Measurements from ENCODE around the gene SLC1A2.

SLC1A2 gene

DNA sequence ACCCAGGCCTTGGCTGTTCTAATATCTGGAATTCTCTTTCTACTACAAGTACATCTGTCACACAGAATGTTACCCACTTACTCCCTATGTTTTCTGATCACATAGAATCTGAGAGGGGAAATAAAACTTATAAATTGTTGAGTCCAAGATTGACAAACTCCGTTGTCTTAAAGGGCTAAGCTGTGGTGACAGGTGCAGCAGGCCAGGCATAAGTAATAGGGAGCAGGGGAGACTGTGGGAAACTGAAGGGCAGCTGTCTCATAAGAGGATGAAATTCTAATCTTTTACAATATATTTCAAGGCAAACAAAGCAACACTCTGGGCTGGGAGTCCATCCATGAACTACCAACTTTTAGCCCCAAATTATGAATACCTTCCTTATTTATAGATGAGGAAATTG, 133.9 kb downstream of the SLC1A2 start:
- no peaks in the 10 kb centered on the region for H3K36me3 ChIP-seq (ENCODE audit: insufficient read depth, low read length)
- no peaks in the 10 kb centered on the region for H3F3A ChIP-seq (ENCODE audit: low read depth)
- H3K4me2 ChIP-seq (ENCODE audit: low read depth, low read length, poor library complexity, severe bottlenecking) = no peak overlapping the region
- no peak overlapping the region for H2AFZ ChIP-seq (ENCODE audit: low read length)
- H3K4me3 ChIP-seq (ENCODE audit: low read length, poor library complexity, severe bottlenecking) = no peak overlapping the region
- peaks cover 12% of the 10 kb centered on the region for H3K4me1 ChIP-seq (ENCODE audit: insufficient read depth, low read length, poor library complexity, severe bottlenecking)
- no peaks in the 10 kb centered on the region for H3K9me3 ChIP-seq (ENCODE audit: insufficient read depth, low read depth, low read length)
- H4K20me1 ChIP-seq (ENCODE audit: insufficient read depth, low read length, poor library complexity, severe bottlenecking) = no peaks in the 10 kb centered on the region
- TF ChIP-seq EZH2phosphoT487 (IDR thresholded peaks at IDR 0.05; ENCODE audit: borderline replicate concordance) = no peak
- TF ChIP-seq, protein P1, sequence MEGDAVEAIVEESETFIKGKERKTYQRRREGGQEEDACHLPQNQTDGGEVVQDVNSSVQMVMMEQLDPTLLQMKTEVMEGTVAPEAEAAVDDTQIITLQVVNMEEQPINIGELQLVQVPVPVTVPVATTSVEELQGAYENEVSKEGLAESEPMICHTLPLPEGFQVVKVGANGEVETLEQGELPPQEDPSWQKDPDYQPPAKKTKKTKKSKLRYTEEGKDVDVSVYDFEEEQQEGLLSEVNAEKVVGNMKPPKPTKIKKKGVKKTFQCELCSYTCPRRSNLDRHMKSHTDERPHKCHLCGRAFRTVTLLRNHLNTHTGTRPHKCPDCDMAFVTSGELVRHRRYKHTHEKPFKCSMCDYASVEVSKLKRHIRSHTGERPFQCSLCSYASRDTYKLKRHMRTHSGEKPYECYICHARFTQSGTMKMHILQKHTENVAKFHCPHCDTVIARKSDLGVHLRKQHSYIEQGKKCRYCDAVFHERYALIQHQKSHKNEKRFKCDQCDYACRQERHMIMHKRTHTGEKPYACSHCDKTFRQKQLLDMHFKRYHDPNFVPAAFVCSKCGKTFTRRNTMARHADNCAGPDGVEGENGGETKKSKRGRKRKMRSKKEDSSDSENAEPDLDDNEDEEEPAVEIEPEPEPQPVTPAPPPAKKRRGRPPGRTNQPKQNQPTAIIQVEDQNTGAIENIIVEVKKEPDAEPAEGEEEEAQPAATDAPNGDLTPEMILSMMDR (conservative IDR thresholded peaks at IDR 0.05; ENCODE audit: low read length) = no peak
- H3K27me3 ChIP-seq (ENCODE audit: insufficient read depth, low read length, poor library complexity, severe bottlenecking) = no peaks in the 10 kb centered on the region
- no peaks in the 10 kb centered on the region for H3K79me2 ChIP-seq (ENCODE audit: insufficient read depth, low read length)
- no peak overlapping the region for H3K9ac ChIP-seq (ENCODE audit: low read depth, low read length, poor library complexity, severe bottlenecking)
- no peaks in the 10 kb centered on the region for H3K9me2 ChIP-seq (replicated peaks; ENCODE audit: low read depth, low read length)

DNA sequence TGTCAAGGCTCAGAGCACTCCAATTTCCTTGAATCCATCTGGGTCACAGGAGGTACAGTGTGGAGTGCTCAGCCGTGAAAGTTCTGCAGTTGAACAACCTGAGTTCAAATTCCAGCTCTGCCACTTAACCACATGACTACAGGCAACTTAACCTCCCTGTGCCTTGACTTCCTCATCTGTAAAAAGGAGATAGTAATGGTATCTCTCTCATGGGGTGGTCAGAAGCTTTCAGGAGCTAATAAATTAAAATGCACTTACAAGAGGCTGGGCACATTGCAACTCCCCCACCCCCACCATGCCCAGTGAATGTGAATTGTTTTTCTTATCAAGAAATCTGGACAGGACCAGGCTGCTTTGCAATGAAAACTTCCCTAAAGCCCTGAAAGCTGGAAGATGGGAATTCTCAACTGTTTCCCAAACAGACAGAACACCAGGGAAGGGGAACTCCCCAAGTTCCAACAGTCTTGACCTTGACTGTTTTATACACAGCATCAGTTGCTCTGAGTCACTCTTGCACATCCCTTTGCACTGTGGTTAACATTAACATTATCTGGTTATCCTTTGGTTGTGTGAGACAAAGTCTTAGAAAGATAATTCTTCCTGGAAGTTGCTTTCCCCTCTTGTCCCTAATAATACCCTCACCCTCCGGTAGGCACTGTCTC, 137.0 kb downstream of the SLC1A2 start:
- Histone ChIP-seq H3K36me3 (ENCODE audit: insufficient read depth, low read length) (no peaks in the 10 kb centered on the region), H3K4me1 (ENCODE audit: insufficient read depth, low read length, poor library complexity, severe bottlenecking) (no peaks in the 10 kb centered on the region), H3K79me2 (ENCODE audit: insufficient read depth, low read length) (no peaks in the 10 kb centered on the region), H2AFZ (ENCODE audit: low read length) (no peak overlapping the region), H3K9ac (ENCODE audit: low read depth, low read length, poor library complexity, severe bottlenecking) (no peak overlapping the region), H3K4me2 (ENCODE audit: low read depth, low read length, poor library complexity, severe bottlenecking) (no peak overlapping the region), H4K20me1 (ENCODE audit: insufficient read depth, low read length, poor library complexity, severe bottlenecking) (no peaks in the 10 kb centered on the region), H3F3A (ENCODE audit: low read depth) (no peaks in the 10 kb centered on the region), H3K9me3 (ENCODE audit: insufficient read depth, low read depth, low read length) (no peaks in the 10 kb centered on the region), H3K9me2 (replicated peaks; ENCODE audit: low read depth, low read length) (no peaks in the 10 kb centered on the region), H3K27me3 (ENCODE audit: insufficient read depth, low read length, poor library complexity, severe bottlenecking) (no peaks in the 10 kb centered on the region), H3K4me3 (ENCODE audit: low read length, poor library complexity, severe bottlenecking) (no peak overlapping the region)
- TF ChIP-seq EZH2phosphoT487 (IDR thresholded peaks at IDR 0.05; ENCODE audit: borderline replicate concordance) = no peak
- TF ChIP-seq, protein P1 (conservative IDR thresholded peaks at IDR 0.05; ENCODE audit: low read length) = no peak

DNA sequence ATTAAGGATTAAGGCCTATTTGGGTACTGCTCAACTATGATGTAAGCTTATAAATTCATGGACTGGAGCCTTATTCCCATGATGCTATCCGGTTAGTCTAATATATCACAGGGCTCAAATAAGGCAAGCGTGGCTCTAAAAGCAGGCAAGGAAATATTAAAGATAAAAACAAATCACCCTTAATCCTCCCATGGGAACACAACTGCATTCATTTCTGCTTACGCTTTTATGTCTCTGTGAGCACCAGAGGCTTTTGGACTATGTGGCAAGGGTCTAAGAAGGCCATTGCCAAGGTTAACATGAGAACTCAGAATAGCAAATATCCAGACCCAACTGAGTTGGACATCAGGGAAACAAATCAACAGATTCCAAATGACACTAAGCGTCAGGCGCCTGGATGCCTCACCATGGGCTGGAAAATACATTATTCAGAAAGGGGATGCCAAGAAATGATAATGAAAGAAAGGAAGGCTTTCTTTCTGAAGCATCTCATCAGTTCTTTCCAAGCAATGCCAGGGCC, 138.1 kb downstream of the SLC1A2 start:
- Histone ChIP-seq H3K9me3 (ENCODE audit: insufficient read depth, low read depth, low read length) (no peaks in the 10 kb centered on the region), H3K4me3 (ENCODE audit: low read length, poor library complexity, severe bottlenecking) (no peak overlapping the region), H3K9me2 (replicated peaks; ENCODE audit: low read depth, low read length) (no peaks in the 10 kb centered on the region), H4K20me1 (ENCODE audit: insufficient read depth, low read length, poor library complexity, severe bottlenecking) (no peaks in the 10 kb centered on the region), H3K36me3 (ENCODE audit: insufficient read depth, low read length) (no peaks in the 10 kb centered on the region), H3F3A (ENCODE audit: low read depth) (no peaks in the 10 kb centered on the region), H3K9ac (ENCODE audit: low read depth, low read length, poor library complexity, severe bottlenecking) (no peak overlapping the region), H3K4me1 (ENCODE audit: insufficient read depth, low read length, poor library complexity, severe bottlenecking) (no peaks in the 10 kb centered on the region), H3K27me3 (ENCODE audit: insufficient read depth, low read length, poor library complexity, severe bottlenecking) (no peaks in the 10 kb centered on the region), H3K4me2 (ENCODE audit: low read depth, low read length, poor library complexity, severe bottlenecking) (no peak overlapping the region), H2AFZ (ENCODE audit: low read length) (no peak overlapping the region), H3K79me2 (ENCODE audit: insufficient read depth, low read length) (no peaks in the 10 kb centered on the region)
- no peak for TF ChIP-seq EZH2phosphoT487 (IDR thresholded peaks at IDR 0.05; ENCODE audit: borderline replicate concordance)
- TF ChIP-seq, protein P1 (conservative IDR thresholded peaks at IDR 0.05; ENCODE audit: low read length) = no peak

Measured in Loucy (cell line).